DND-41 (cell line): ENCODE results near the gene NOX5.

Experiments used
- ATAC-seq: fragments of 200-7000 bp; cut with Tn5 transposase; 3 replicates; pipeline ENCODE4 v1.9.1; 2021; ENCODE audit warnings: low read depth; ENCODE audit not compliant: insufficient read depth
- DNase-seq: peaks from one replicate; pipeline ENCODE4 v3.0.0-alpha.2; 2020
- H2AFZ ChIP-seq: 2 replicates; pipeline ENCODE4 v1.6.0; 2012; ENCODE audit warnings: low read depth, low read length
- H3K27ac ChIP-seq: 2 replicates; pipeline ENCODE4 v1.5.1; 2012; ENCODE audit warnings: low read length, inconsistent platforms
- H3K27me3 ChIP-seq: fragments of 200-600 bp; sonication (generic); 2 replicates; pipeline ENCODE4 v1.6.0; 2012; ENCODE audit warnings: low read length, mild to moderate bottlenecking, inconsistent platforms; ENCODE audit not compliant: insufficient read depth, poor library complexity
- H3K36me3 ChIP-seq: 2 replicates; pipeline ENCODE4 v1.5.1; 2012; ENCODE audit warnings: low read length, inconsistent platforms; ENCODE audit not compliant: insufficient read depth
- H3K4me1 ChIP-seq: 2 replicates; pipeline ENCODE4 v1.5.1; 2012; ENCODE audit warnings: mild to moderate bottlenecking, low read length; ENCODE audit not compliant: insufficient read depth
- H3K4me2 ChIP-seq: 2 replicates; pipeline ENCODE4 v1.6.0; 2012; ENCODE audit warnings: mild to moderate bottlenecking, moderate library complexity, low read length, inconsistent platforms; ENCODE audit not compliant: insufficient read depth
- H3K4me3 ChIP-seq, 2 experiments: fragments of 200-600 bp in 1 of 2; shearing (Covaris generic) in 1 of 2; 2 replicates each; pipeline ENCODE4 v1.5.1; 2012 to 2016; ENCODE audit warnings: inconsistent platforms in 2 of 2, low read length in 2 of 2, mild to moderate bottlenecking in 2 of 2, low read depth in 1 of 2, moderate library complexity in 1 of 2
- H3K79me2 ChIP-seq: 2 replicates; pipeline ENCODE4 v1.6.0; 2012; ENCODE audit warnings: low read length, inconsistent platforms; ENCODE audit not compliant: insufficient read depth
- H3K9ac ChIP-seq: 2 replicates; pipeline ENCODE4 v1.6.0; 2012; ENCODE audit warnings: low read depth, mild to moderate bottlenecking, inconsistent platforms, low read length, moderate library complexity
- H3K9me3 ChIP-seq: 2 replicates; pipeline ENCODE4 v1.5.1; 2012; ENCODE audit warnings: low read length, moderate library complexity, mild to moderate bottlenecking, inconsistent platforms; ENCODE audit not compliant: insufficient read depth, severe bottlenecking
- H4K20me1 ChIP-seq: 2 replicates; pipeline ENCODE4 v1.6.0; 2012; ENCODE audit warnings: low read length; ENCODE audit not compliant: insufficient read depth
- CTCF ChIP-seq: IDR thresholded peaks from 2 replicates; pipeline ENCODE4 v1.5.1; 2012; ENCODE audit warnings: borderline replicate concordance, low read length, moderate library complexity, mild to moderate bottlenecking; ENCODE audit not compliant: poor library complexity, severe bottlenecking; ENCODE audit errors: extremely low read depth
- EZH2 ChIP-seq: IDR thresholded peaks from 3 replicates; pipeline ENCODE4 v1.6.1; 2012; ENCODE audit warnings: borderline replicate concordance, low read depth, mild to moderate bottlenecking, moderate library complexity, low read length, inconsistent platforms; ENCODE audit not compliant: severe bottlenecking

The NOX5 gene

GRCh38 chr15:69069996-69070395, 55.5 kb downstream of the NOX5 start:
- Histone ChIP-seq H3K27me3 (no peaks in the 10 kb centered on the region), H3K4me3 (no peak overlapping the region), H3K9ac (no peak overlapping the region), H3K4me1 (no peaks in the 10 kb centered on the region), H2AFZ (no peak overlapping the region), H3K36me3 (no peaks in the 10 kb centered on the region), H3K9me3 (no peaks in the 10 kb centered on the region), H3K4me2 (no peak overlapping the region), H4K20me1 (no peaks in the 10 kb centered on the region), H3K27ac (no peak overlapping the region), H3K79me2 (no peaks in the 10 kb centered on the region)
- DNase-seq (no peak), ATAC-seq (no peak)
- TF ChIP-seq EZH2: no peak
- TF ChIP-seq CTCF: no peak

GRCh38 chr15:69070396-69070795, 55.9 kb downstream of the NOX5 start:
- Histone ChIP-seq H3K9me3 (no peaks in the 10 kb centered on the region), H3K27me3 (no peaks in the 10 kb centered on the region), H3K4me2 (no peak overlapping the region), H3K36me3 (no peaks in the 10 kb centered on the region), H3K79me2 (no peaks in the 10 kb centered on the region), H4K20me1 (no peaks in the 10 kb centered on the region), H3K4me1 (no peaks in the 10 kb centered on the region), H3K4me3 (no peak overlapping the region), H3K9ac (no peak overlapping the region), H3K27ac (no peak overlapping the region), H2AFZ (no peak overlapping the region)
- TF ChIP-seq EZH2 (no peak), CTCF (no peak)
- ATAC-seq (no peak), DNase-seq (no peak)

GRCh38 chr15:69071260-69071659, 56.8 kb downstream of the NOX5 start:
- no peaks in the 10 kb centered on the region for H3K36me3 ChIP-seq
- H2AFZ ChIP-seq: no peak overlapping the region
- H4K20me1 ChIP-seq: no peaks in the 10 kb centered on the region
- H3K4me3 ChIP-seq: no peak overlapping the region
- no peak overlapping the region for H3K9ac ChIP-seq
- no peaks in the 10 kb centered on the region for H3K79me2 ChIP-seq
- H3K4me2 ChIP-seq: no peak overlapping the region
- no peaks in the 10 kb centered on the region for H3K9me3 ChIP-seq
- ATAC-seq (no peak), DNase-seq (no peak)
- TF ChIP-seq CTCF (no peak), EZH2 (no peak)
- H3K4me1 ChIP-seq: no peaks in the 10 kb centered on the region
- no peak overlapping the region for H3K27ac ChIP-seq
- H3K27me3 ChIP-seq: peaks cover 2% of the 10 kb centered on the region

GRCh38 chr15:69072906-69073305, 58.4 kb downstream of the NOX5 start:
- no peak for DNase-seq
- no peaks in the 10 kb centered on the region for H3K79me2 ChIP-seq
- no peak overlapping the region for H3K4me3 ChIP-seq
- no peak overlapping the region for H3K9ac ChIP-seq
- TF ChIP-seq EZH2 (no peak), CTCF (no peak)
- no peak for ATAC-seq
- H2AFZ ChIP-seq: no peak overlapping the region
- H3K36me3 ChIP-seq: no peaks in the 10 kb centered on the region
- H3K27me3 ChIP-seq: peaks cover 4% of the 10 kb centered on the region
- no peaks in the 10 kb centered on the region for H3K9me3 ChIP-seq
- no peak overlapping the region for H3K27ac ChIP-seq
- no peaks in the 10 kb centered on the region for H4K20me1 ChIP-seq
- no peak overlapping the region for H3K4me2 ChIP-seq
- no peaks in the 10 kb centered on the region for H3K4me1 ChIP-seq
